Activated gamma-delta T cell (primary cell): Measurements from ENCODE around the gene PAOX.
A peak's percentile ranks its signal among the peaks of the same experiment; 100 is the strongest.

Source experiments
- DNase-seq: peaks from one replicate; lab custom pipeline; 2025; lab: John Stamatoyannopoulos, UW
- total RNA-seq, 2 donors: gene quantifications; one replicate each; lab custom pipeline; 2026; lab: John Stamatoyannopoulos, UW

PAOX gene
- 2.6 to 3.9 reads per million in 2 donors for total RNA-seq

DNA sequence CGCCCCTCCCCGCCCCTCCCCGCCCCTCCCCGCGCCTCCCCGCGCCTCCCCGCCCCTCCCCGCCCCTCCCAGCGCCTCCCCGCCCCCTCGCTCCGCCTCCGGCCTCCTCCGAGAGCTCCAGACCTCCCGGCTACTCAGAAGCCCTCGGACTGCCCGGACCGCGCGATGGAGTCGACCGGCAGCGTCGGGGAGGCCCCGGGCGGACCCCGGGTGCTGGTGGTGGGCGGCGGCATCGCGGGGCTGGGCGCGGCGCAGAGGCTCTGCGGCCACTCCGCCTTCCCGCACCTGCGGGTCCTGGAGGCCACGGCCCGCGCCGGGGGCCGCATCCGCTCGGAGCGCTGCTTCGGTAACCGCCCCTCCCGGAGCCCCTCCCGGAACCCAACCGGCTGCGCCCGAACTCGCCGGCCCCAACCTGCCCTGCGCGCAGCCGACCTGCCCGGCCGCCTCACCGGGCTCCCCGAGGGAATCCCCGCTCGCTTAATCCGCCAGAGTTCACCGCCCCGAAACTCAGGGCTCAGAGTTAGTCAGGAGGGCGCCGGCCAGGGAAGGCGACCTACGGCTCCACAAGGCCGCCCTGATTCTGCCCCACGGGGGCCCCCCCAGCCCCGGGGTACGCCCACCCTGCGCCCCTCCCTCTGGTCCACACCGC is at the start of gene PAOX:
PAOX (plus strand) TSS at position 111 of the 649 bp plus-strand sequence; CDS start at position 166, 55 bp downstream.
- peak; percentile 44 for DNase-seq

DNA sequence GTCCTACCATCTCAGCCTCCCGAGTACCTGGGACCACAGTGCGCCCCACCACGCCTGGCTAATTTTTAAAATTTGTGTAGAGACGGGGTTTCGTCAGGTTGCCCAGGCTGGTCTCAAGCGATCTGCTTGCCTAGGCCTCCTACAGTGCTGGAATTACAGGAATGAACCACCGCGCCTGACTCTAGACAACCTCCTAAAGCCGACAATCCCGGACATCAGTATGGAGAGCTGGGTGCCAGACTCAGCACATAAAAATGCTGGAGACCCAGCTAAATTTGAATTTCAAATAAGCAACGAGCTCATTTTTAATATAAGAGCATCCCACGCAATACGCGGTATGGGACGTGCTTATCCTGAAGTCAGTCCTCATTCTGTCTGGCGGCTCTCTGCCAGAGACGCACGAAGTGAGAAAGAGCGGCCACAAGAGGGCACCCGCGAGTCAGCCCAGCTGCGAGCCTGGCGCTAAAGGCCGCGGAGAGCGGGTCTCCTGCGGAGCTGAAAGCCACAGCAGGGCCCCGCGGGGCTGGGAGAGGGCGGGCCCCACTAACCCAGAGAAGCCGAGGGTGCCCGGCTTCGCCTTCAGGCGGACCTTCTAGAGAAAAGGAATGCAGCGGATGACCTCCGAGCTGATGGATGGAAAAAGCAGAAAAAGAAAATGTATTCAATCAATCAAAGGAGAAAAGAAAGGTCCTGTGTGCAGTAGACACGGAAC is 49.4 kb upstream of the PAOX start:
- DNase-seq, result peak; percentile 49

DNA sequence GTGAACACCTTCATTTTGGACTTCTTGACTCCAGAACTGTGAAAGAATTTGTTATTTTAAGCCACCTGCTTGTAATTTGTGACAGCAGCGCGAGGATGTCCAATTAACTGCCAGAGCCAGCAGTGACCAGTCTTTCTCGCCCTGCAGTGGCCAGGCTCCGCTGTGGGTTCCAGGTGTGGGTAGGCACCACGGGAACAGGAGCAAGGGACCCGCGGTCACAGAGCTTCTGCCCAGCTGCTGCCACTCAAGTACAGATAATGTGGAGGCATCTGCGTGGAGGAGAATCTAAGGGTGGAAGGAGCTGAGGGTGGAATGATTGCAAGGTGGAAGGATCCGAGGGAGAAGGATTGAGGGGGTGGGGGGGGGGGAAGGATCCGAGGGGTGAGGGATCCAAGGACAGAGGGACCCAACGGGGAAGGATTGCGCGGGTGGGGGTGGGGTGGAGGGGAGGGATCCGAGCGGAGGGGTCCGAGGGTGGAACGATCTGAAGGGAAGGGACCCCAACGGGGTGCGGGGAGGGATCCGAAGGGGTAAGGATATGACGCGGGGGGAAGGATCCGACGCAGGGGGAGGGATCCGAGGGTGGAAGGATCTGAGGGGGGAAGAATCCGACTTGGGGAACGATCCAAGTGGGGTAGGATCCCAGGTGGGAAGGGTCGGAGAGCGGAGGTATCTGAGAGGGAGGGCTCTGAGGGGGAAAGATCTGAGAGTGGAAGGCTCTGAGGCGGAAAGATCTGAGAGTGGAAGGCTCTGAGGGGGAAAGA is 45.9 kb upstream of the PAOX start:
- DNase-seq, result no peak

DNA sequence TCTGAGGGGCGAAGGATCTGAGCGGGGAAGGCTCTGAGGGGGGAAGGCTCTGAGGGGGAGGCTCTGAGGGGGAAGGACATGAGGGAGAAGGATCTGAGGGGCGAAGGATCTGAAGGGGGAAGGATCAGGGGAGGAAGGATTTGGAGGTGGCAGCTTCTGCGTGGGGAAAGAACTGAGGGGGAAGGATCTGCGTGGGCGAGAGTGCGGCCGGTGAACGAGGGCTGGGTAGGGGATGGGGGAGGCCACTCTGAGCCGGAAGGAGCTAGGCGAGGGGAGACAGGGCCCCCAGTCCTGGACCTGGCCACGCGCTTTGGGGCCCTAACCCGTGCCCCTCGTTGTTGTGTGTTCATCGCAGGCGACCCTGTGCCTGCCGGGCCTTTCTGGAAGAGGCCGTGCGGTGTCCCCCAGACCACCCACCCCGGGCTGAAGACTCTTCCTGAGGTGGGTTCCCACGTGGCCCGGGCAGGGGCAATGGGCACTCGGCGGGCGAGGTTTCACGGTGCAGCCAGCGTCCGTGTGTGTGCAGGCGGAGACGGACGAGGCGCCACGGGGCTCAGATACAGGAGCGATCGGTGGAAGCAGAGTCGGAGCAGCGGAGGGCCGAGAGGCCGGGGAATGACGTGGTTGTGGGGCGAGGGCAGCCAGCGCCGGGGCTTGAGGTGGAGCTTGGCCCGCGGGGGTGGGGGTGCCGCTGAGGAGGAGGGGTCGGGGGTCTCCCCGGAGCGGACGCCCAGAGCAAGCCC is 44.4 kb upstream of the PAOX start:
- no peak for DNase-seq

DNA sequence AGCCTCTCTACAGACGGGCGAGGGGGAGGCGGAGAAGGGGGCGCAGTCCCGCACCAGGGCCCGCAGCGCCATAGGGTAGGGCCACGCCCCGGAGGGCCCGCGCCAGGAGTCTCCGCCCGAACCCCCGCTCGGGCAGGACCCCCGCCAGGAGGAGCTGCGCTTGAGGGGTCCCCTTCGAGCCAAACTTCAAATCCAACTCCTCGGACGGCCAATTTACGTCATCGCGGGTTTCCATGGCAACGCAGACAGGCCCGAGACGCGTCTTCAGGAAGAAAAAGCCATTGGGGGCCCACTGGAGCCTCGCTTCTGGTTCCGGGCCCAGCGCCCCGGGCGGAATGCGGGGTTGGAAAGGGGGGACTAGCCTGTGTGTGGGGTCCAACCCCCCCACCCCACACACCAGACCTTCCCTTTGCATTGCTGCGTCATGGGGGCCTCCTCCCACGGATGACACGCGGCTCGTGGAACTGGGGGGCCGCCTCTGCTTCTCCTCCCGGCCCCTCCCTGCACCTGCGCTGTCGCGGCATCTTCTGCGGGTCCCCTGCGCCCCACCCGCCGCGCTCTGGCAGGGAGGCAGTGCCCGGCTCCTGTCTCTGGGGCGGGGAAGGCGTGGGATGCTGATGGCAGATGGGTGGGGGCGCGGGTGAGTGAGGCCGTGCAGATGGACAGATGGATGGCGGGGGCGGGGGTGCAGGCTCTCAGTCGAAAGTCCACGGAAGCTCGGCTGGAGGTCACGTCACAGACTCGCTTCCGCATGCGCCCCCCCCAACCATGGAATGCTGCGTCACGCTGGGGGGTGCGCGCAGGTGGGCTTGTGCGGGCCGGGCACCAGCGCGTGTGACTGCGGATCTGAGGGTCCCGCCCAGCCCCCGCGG is 43.6 kb upstream of the PAOX start:
- peak; percentile 51 for DNase-seq

DNA sequence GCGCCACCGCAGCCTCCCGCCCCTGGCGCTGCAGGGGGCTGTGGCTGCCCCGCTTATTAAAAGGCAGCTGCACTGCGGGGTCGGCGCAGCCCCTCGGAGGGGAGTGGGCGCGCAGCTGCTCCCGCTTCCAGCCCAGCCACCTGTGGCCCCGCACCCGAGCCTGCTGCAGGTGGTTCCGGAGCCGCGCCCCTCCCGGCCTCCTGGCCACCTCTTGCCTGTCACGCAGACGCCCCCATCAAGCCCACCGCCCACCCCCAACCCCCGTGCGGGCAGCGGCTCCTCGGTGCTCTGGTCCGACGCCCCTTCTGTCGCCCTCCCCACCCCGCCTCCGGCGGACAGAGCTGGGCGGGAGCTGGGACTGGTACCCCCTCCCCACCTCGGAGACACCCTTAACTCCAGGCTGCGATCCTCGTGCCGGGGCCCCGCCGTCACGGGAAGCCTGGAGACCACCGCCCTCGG is 42.9 kb upstream of the PAOX start:
- no peak for DNase-seq

DNA sequence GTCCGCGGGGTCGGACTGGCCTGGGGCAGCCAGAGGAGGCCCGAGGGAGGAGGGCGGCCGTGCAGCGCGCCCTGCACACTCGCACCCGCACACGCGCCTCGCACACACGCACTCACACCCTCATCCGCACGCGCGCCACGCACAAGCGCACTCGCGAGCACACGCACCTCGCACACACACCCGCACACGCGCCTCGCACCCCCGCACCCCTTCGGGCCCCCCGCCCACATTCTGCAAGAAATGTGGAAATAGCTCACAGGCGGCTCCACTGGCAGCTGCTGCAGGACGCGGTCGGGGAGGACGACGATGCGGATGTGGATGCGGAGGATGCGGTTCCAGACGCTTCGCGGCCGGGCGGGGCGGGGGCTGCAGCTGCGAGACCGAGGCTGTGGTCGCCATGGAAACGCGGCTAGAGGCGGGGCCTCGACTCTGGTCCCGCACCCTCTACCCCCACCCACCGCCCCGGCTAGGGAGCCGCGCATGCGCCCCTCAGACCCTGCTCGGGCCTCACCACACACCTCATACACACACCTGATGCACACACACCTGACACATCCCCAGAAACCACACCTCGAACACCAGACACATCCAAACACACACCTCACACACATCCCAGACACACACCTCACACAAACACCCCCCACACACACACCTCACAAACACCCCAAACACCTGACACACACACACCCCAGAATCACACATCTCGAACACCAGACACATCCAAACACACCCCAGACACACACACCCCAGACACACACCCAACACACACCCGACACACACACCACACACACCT is 42.3 kb upstream of the PAOX start, which contains the start of gene CALY:
CALY (minus strand) TSS at position 320 of the 793 bp plus-strand sequence. CDS start 7,907 bp downstream, outside the sequence.
- DNase-seq, result peak; percentile 81

DNA sequence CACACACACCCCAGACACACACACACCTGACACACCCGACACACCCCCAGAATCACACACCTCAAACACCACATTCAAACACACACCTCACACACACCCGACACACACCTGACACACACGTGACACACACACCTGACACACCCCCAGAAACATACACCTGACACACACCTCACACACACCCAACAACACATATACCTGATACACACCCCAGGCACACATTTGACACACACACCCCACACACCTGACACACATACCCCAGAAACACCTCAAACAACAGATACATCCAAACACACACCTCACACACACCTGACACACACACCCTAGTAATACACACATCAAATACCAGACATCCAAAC is 41.7 kb upstream of the PAOX start:
- no peak for DNase-seq

DNA sequence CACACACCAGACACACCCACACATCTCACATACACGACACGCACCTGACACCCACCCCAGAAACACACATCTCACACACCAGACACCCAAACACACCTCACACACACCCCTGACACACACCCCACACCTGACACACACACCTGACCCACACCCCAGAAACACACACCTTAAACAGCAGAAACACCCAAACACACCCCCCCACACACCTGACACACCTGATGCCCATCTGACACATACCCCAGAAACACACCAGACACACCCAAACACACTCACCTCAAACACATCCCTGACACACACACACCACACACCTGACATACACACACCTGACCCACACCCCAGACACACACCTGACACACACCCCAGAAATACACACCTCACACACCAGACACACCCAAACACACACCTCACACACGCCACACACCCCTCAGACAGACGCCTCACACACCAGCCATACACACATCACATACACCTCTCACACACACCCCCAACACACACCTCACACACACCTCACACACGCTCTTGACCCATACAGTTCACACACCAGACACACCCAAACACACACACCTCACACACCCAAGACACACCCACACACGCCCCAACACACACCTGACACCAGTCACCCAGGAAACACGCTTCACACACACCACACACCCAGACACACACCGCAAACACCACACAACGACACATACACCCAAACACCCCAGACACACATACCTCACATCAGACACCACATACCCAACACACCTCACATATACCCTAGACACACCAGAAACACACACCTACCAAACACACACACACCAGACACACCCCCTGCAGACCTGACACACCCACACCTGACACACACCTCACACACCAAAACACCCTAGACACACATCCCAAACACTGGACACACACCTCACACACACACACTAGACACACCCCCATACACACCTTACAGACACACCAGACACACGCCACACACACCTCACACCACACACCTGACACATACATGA is 40.7 kb upstream of the PAOX start:
- DNase-seq, result no peak

DNA sequence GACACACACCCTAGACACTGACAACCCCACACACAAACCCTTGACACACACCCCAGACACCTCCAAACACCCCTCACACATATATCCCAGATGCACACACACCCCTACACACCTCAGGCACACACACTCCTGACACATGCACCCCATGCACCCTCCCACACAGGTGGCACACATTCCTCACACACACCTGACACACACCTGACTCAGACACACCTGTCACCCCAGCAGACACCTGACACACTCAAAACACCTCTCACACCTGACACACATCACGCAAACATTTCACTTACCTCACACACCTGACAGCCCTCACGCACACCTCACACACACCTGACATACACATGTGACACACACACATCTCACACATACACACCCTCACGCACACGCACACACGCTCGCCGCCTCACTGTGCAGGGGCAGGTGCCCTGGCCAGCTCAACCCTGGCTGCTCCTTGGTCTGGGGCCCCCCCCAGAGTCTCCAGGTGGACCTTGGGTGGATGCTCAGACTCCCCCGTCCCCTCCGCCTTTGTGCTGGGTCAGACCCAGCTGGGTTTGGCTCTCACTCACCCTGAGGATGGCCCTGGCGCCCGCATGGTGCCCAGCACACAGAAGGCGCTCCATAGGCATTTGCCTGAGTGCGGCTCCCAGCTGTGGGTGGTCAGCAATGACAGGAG is 39.2 kb upstream of the PAOX start:
- DNase-seq, result no peak

DNA sequence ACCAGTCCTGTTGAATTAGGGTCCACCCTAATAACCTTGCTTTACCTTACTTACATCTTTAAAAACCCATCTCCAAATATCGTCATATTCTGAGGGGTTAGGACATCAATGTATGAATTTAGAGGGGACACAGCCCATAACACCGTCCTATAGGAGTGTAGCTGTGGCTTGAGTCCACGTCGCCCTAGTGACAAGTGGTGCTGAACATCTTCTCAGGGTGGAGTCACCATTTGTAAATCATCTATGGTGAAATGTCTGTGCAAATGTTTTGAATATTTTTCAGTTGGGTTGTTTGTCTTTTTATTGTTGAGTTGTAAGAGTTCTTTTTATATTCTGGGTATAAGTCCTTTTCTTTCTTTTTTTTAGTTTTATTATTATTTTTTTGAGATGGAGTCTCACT is 37.1 kb upstream of the PAOX start:
- DNase-seq, result no peak

DNA sequence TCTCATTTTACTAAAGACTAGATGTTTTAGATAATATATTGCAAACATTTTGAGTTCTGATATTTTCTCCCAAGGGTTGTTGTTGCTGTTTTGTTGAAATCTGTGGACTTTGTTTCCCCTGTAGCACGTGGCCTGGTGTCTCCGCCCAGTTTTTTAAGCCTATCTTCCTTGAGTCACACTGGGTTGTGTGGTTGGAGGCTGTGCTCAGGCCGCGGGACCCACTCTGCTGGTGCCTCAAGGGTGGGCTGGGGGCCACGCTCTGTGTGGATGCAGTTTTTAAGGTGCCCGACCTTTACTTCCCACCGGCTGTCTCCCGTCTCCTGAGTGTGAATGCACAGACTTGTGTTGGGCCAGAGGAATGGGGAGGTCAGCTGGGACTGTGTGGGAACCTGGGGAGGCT is 36.1 kb upstream of the PAOX start:
- no peak for DNase-seq

DNA sequence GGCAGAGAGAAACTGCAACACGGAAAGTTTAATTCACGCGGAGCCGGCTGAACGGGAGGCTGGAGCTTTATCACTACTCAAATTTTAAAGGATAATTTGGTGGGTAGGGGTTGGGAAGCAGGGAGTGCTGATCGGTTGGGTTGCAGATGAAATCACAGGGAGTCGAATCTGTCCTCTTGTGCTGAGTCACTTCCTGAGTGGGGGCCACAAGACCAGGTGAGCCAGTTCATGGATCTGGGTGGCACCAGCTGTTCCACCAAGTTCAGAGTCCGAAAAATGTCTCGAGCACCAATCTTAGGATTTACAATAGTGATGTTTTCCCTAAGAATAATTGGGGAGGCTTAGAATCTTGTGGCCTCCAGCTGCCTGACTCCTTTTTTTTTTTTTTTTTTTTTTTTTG is 35.5 kb upstream of the PAOX start:
- DNase-seq, result no peak

DNA sequence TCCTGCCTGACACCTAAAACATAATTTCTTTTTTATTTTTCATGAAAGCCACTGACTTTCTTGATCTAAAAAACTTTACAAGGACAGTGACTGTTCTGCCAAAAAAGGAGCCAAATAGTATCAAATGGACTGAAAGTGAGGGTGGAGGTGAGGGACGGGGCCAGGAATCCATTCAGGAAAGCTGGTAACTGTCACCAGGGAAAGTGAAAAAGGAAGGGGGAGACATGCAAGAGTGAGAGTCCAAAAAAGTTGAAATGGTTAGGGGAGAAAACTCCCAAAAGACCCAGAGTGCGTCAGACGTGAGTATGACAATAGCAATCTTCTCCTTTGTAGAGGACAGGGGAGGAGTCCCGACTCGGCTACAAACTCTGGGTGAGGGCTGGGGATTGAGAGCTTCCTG is 34.8 kb upstream of the PAOX start:
- DNase-seq, result no peak

DNA sequence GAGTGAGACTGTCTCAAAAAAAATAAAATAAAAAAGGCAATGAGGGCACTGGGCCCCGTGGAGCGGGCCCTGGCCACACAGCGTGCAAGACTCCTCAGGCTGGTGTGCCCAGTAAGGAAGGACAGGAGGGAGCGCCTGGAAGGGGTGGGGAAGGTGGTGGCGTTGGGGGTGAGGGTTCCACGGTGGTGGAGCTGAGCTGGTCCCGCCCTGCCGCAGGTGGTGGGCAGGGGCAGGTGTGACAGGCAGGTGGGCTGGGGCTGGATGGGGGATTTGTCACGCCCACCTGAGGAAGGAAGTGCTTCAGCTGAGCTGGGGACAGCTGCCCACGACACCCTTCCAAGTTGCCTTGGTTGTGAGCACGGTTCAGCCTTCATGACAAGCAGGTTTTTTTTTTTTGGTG is 32.6 kb upstream of the PAOX start:
- DNase-seq, result no peak

DNA sequence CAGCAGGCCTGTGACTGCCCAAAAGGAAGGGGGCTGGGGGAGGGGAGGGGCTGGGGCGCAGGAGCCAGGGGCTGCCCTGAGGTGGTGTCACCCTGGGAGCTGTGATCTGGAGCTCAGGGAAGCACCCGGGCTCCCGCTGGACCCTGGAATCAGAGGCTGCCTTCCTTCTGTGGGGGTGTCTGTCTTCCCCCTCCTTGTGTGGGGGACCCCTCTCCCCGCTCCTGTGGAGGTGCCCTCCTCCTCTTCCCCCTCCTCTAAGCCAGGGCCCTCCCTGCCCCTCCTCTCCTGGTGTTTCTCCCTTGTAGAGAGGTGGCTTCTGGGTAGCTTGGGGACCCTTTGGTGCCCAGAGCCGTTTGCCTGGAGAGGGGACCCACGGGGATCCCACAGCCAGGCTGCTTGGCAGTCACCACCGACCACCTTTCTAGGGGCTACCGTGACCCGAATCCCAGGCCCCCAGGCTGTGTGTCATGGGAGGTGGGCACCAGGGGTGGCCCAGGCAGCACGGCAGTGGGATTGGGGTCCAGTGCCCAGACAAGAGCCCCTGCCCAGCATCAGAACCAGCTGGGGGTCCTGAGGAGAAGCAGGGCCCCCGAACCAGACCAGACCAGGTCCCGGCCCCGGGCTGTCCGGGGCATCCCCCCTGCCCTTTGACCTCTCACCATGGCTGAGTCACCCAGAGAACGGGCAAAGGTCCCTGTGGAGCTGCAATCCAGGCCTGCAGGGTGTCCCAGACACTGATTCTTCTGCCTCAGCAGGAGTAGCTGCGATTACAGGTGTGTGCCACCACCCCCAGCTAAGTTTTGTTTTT is 31.1 kb upstream of the PAOX start:
- no peak for DNase-seq

DNA sequence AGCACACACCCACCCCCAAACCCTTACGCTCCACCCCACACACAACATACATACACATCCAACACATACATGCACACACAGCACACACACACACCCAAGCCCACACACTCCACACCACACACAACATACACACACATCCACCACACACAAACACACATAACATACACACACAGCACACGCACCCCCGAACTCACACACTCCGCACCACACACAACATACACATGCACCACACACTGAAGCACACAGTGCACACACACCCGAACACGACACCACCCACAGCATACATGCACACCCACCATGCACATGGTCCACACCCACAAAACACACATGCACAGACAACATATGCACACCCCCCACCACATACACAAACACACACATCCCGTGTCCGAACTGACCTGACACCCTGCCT is 29.9 kb upstream of the PAOX start:
- no peak for DNase-seq
